NCI-H345 treated with DMSO at 0.1 percent for 48 hours (cell line): ENCODE data around the gene SLITRK3.

Experiments used
- DNase-seq: peaks from one replicate; lab custom pipeline; 2025; ENCODE audit not compliant: unreplicated experiment; lab: John Stamatoyannopoulos, UW

SLITRK3 gene, protein sequence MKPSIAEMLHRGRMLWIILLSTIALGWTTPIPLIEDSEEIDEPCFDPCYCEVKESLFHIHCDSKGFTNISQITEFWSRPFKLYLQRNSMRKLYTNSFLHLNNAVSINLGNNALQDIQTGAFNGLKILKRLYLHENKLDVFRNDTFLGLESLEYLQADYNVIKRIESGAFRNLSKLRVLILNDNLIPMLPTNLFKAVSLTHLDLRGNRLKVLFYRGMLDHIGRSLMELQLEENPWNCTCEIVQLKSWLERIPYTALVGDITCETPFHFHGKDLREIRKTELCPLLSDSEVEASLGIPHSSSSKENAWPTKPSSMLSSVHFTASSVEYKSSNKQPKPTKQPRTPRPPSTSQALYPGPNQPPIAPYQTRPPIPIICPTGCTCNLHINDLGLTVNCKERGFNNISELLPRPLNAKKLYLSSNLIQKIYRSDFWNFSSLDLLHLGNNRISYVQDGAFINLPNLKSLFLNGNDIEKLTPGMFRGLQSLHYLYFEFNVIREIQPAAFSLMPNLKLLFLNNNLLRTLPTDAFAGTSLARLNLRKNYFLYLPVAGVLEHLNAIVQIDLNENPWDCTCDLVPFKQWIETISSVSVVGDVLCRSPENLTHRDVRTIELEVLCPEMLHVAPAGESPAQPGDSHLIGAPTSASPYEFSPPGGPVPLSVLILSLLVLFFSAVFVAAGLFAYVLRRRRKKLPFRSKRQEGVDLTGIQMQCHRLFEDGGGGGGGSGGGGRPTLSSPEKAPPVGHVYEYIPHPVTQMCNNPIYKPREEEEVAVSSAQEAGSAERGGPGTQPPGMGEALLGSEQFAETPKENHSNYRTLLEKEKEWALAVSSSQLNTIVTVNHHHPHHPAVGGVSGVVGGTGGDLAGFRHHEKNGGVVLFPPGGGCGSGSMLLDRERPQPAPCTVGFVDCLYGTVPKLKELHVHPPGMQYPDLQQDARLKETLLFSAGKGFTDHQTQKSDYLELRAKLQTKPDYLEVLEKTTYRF

GRCh38 chr3:165195640-165196576, at the start of gene SLITRK3:
SLITRK3 (minus strand) TSS chr3:165196384; CDS start chr3:165190830, 5,554 bp downstream.
- DNase-seq = peak; percentile 49

GRCh38 chr3:165243597-165243996, 47.4 kb upstream of the SLITRK3 start:
- no peak for DNase-seq

DNA sequence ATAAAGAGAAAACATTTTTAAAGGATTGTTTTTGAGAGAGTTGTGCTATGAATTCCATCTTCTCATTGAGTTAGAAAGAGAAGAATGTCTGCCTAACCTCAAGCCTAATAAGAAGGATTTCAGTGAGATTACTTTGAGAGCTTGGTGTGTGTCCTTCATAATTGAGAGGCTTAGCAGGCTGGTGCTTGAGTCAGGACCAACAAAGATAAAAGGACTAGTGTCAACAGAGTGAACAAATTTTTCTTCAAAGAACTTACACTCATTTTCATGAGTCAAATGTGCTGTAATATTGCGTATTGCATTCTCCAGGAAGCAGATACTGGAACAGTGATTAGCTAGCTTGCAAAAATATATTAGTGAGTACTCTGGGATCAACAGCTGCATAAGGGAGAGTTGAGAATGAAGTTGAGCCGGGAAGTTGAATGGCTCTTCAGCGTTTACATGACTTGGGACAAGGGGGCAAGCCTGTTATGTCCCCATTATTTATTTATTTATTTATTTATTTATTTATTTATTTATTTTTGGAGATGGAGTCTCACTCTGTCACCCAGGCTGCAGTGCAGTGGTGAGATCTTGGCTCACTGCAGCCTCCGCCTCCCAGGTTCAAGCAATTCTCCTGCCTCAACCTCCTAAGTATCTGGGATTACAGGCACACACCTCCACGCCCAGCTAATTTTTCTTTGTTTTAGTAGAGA, 37.5 kb upstream of the SLITRK3 start:
- DNase-seq = no peak

- DNase-seq = no peak
These were observed 29.4 kb upstream of the SLITRK3 start for GRCh38 chr3:165225604-165226003.

DNA sequence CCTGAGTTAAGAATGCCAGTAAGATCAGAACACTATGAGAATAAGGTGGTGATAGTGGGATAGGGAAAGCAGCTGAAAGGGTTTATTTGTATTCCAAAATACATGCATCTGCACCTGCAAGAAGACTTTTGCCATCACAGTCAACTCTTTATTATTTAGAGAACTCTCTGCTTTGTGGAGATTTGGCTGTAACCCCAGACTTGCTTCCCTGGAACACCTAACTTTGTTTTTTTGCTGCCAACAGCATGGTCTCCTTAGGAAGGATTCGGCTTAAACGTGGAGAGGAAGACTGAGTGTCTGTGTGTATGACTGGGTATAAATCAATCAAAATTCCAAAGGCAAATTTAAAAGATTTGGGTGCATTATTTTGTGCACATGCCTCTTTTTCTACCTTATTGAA, 21.6 kb upstream of the SLITRK3 start:
- DNase-seq = no peak

- DNase-seq = no peak
These were observed 16.4 kb upstream of the SLITRK3 start for GRCh38 chr3:165212580-165212979.

DNA sequence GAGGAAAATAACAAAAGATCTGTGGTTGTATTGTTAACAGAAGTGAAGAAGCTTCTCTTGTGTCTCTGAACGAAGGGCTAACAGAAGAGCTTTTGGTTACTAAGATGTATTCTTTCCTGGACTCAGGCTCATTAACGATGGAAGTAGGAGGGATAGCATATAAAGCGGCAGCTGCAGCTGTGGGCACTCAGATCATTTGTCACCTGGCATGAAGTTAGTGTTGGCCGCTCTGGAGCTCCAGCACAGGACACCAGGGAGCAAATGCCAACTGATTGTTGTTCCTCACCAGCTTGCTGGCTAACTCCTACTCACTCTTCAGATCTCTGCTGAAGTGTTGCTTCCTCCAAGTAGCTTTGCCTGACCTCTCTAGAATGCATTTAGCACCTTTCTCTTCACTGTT, 15.5 kb upstream of the SLITRK3 start:
- no peak for DNase-seq

GRCh38 chr3:165210727-165211126, 14.5 kb upstream of the SLITRK3 start:
- DNase-seq = no peak

DNA sequence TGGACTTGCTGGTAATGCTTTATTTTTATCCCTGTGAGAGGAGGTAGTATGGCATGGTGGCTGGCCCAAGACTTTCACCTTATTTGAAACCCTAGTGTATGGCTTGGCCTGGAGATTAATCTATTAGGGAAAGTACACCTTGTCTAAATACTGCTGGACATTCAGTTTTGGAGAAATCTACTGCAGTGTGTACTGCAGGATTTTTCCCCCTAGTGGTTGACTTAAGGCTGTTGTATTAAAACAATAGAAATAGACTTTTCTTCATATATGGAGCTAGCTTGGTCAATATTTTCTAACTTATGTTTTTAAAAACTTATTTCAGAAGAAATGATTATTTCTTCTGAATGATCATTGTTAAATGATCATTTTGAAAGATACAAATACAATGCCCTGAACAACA, 13.9 kb upstream of the SLITRK3 start:
- DNase-seq = no peak

DNA sequence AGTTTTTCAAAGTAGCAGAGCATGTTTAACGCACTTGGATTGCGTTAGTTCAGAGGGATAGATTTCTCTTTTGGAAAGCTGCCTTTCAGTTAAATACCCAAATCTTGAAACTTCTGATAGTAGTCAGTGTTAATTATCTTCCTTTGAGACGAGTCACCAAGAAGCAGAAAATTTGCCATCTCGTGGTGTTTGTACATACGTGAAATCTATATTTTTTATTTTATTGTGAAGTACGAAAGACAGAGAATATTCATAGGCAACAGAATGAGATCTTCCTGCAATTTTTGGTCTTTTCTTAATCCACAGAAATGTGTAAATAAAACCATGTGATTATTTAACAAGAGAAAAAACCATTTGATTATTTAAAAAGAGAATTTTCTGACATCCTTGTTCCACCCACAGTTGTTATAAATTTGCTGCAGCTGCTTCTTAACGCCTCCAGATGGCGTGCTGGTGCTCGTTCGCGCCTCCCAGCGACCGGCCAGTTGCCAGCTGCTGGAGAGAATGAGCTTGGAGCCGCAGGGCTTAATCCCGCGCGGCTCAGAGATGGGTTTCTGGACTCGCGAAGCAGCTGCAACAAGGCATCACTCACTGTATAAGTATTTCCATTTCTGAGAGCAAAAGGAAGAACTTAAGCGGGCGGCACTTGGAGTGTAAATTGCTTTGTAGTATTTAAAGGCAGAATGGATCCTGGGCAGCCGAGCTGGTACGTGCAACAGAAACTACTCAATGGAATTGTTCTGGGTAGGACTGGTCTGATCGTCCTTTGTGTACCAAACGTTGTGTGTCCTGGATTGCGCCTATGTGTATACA, 10.5 kb upstream of the SLITRK3 start:
- peak; percentile 68 for DNase-seq

- no peak for DNase-seq
These were observed 8.3 kb upstream of the SLITRK3 start for GRCh38 chr3:165204445-165204844.

GRCh38 chr3:165202995-165203394, 6.8 kb upstream of the SLITRK3 start:
- DNase-seq = no peak

- no peak for DNase-seq
These were observed 5.8 kb upstream of the SLITRK3 start for GRCh38 chr3:165201964-165202363.

GRCh38 chr3:165197481-165197800, 1.3 kb upstream of the SLITRK3 start:
- no peak for DNase-seq

- no peak for DNase-seq
These were observed 645 bp upstream of the SLITRK3 start for GRCh38 chr3:165196577-165197480.

DNA sequence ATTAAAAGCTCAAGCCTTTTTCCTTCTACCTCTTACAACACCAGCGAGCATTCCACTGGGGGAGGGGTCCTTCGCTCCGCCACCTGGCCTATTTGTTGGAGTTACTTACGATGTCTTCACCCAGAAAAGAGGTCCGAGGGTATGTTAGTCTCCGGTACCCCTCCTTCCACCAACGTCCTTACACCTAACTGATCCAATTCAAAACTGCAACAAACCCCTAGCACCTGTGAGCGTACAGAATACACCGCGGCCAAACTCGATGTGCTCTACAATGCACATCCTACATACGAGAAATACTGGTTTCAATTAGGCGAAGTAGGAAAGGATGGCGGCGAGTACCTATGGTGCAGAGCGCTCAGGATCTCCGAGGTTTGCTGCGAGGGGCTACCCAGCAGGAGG, 944 bp downstream of the SLITRK3 start:
- peak; percentile 15 for DNase-seq

DNA sequence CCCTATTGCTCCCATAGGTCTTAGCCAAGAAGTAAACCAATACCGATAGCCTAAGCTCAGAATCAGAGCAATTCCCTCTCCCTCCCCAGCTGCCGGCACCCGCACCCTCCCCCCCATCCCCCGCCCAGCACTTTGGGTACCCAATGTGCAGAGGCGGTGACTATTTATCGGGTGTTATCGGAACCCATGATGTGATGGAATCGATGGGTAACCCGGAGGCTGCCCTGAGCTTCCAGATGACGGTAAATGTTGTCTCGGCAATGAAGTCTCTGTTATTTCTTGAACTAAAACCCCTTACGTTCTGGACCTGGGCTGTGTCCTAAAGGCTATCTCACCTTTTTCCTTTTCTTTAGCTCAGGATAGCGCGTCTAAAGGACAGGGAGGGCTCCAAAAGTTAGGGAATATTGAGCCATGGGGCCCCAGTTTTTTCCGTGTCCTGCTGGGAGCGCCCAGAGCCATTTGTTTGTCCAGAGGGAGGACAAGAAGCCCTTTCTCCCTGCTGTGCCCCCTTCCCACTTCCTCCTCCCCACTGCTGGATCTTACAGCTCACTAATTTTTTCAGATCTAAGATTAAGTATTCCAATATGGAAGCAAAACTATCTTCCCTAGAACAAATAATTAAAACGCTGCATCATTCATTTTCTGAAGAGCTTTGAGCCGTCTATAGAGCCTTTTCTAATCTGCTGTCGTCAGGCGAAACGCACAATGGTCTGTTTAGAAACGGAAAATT, 1.5 kb downstream of the SLITRK3 start:
- peak; percentile 15 for DNase-seq
